OCI-LY3 (cell line): ENCODE data around the gene TLE3.

ENCODE experiments used
- CTCF ChIP-seq: fragments of 200-600, 300-600 bp; sonication (generic); IDR thresholded peaks from 2 replicates; pipeline ENCODE4 v1.5.1; 2014; ENCODE audit warnings: antibody characterized with exemption, low read length, low read depth
- EZH2phosphoT487 ChIP-seq: fragments of 200-600 bp; shearing (Covaris generic); IDR thresholded peaks from 2 replicates; pipeline ENCODE4 v1.6.1; 2018; ENCODE audit warnings: antibody characterized with exemption, mixed run types, low read depth

GRCh38 chr15:70071799-70072198 lies 25.9 kb downstream of the TLE3 start:
- no peak for TF ChIP-seq CTCF
- no peak for TF ChIP-seq EZH2phosphoT487
